Kidney glomerular epithelial cell (primary cell): ENCODE results near the gene RPL10A.

ENCODE experiments used
- DNase-seq: peaks from one replicate; lab custom pipeline; 2025; lab: John Stamatoyannopoulos, UW

RPL10A gene

GRCh38 chr6:35448191-35448590 lies 20.0 kb upstream of the RPL10A start:
- no peak for DNase-seq

- peak; percentile 76 for DNase-seq
Measured at GRCh38 chr6:35449287-35449881, 18.8 kb upstream of the RPL10A start.

GRCh38 chr6:35451354-35452182 lies 16.6 kb upstream of the RPL10A start:
- no peak for DNase-seq

GRCh38 chr6:35452183-35453090 lies 15.8 kb upstream of the RPL10A start, which contains the start of gene FANCE:
Gene FANCE (plus strand): TSS chr6:35452338. CDS start chr6:35452546, 208 bp downstream.
- DNase-seq: peak; percentile 66

GRCh38 chr6:35453236-35453635 lies 15.0 kb upstream of the RPL10A start:
- DNase-seq: no peak

- DNase-seq: no peak
Measured at GRCh38 chr6:35454391-35455110, 13.7 kb upstream of the RPL10A start.

DNA sequence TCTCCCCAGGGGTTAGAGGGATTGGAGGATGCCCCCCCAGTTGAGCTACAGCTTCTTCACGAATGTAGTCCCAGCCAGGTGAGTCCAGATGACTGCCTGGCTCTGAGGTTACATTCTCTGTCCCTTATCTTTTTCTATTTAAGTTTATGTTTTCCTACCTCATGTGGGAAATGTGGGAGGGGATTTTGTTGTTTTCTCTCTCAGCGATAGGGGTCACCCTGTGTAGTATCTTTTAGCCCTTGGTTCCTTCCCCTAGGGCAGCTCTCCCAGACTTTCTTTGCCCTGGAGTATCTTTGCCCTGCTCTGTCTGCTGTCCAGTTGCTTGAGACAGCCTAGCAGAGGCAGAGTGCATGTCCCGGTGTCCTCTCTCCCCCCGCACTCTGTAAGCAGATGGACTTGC lies 10.3 kb upstream of the RPL10A start:
- no peak for DNase-seq

DNA sequence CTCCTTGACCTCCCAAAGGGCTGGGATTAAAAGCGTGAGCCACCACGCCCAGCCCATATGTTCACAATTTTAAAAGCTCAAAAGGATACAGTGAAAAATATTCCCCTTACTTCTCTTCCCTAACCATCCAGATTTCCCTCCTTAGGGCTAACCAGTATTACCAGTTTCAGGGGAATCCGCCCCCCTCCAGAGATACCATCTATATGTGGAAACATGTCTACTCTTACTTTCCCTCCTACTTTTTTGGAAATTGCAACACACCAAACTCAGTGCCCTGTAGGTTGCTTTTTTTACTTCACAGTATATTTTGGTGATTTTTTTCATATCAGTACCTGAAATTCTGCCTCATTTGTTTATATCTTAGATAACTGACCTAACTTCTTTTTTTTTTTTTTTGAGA lies 6.9 kb upstream of the RPL10A start:
- no peak for DNase-seq

GRCh38 chr6:35463292-35463691 lies 4.9 kb upstream of the RPL10A start:
- DNase-seq: no peak

DNA sequence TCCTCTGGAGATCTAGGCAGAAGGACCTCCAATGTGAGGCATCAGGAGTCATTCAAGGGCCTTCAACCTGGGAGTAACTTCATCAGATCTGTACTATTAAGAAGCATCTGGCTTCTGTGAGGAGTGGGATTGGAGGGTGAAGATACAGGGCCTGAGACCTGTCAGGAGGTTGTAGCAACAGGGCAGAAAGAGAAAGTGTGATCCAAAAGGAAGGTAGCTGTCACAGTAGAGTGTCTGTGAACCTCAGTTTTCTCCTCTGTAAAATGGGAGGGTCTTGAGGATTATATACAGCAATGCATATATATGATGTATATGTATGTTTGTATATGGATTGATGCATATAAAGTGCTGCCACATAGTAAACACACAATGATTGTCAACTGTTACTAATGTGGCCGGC lies 2.6 kb upstream of the RPL10A start:
- DNase-seq: no peak

GRCh38 chr6:35468980-35469750 lies 964 bp downstream of the RPL10A start:
- DNase-seq: no peak

DNA sequence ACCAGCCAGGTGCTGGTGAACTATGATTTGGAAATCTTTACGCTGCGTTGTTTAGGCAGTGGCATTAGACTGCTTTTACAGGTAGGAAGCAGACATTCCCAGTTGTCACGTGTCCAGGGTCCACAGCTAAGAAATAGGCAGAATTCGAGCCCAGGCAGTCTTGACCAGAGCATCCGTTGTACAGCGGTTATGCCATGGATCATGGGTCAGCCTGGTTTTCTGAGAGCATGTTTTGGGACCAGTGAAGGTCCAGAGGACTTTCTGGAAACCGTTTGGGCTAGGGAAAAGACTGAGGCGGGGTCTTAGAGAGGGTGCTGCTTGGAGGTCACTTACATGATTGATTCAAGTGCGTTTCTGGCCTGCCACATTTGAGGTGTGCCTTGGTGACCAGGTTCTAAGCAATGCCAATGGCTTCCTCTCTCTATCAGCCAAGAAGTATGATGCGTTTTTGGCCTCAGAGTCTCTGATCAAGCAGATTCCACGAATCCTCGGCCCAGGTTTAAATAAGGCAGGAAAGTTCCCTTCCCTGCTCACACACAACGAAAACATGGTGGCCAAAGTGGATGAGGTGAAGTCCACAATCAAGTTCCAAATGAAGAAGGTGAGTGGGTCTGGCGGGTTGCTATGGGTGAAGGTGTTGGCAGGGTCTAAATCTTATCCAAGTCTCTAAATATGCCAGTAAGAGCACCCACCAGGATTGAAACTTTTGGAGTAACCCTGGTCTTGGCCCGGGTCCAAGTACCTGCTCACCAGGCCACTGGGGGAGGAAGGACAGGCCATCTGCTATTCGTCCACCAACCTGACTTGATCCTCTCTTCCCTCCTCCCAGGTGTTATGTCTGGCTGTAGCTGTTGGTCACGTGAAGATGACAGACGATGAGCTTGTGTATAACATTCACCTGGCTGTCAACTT lies 1.8 kb downstream of the RPL10A start:
- no peak for DNase-seq

- DNase-seq: no peak
Measured at GRCh38 chr6:35470663-35471120, 2.5 kb downstream of the RPL10A start.

GRCh38 chr6:35471836-35472345 lies 3.7 kb downstream of the RPL10A start:
- DNase-seq: no peak

GRCh38 chr6:35473075-35473849 lies 5.1 kb downstream of the RPL10A start:
- DNase-seq: no peak

- no peak for DNase-seq
Measured at GRCh38 chr6:35473850-35474130, 5.6 kb downstream of the RPL10A start.

GRCh38 chr6:35474131-35474941 lies 6.1 kb downstream of the RPL10A start:
- DNase-seq: no peak

GRCh38 chr6:35474942-35475570 lies 6.9 kb downstream of the RPL10A start:
- no peak for DNase-seq
